IPS DF 4.7 (cell line): ENCODE measurements around the gene SLMAP.

Experiments used
- DNase-seq: peaks from one replicate; pipeline ENCODE4 v3.0.0-alpha.2; 2013; ENCODE audit warnings: low spot score; ENCODE audit errors: extremely low read depth

SLMAP gene

GRCh38 chr3:57961177-57961827 lies 205.2 kb downstream of the SLMAP start:
- no peak for DNase-seq

DNA sequence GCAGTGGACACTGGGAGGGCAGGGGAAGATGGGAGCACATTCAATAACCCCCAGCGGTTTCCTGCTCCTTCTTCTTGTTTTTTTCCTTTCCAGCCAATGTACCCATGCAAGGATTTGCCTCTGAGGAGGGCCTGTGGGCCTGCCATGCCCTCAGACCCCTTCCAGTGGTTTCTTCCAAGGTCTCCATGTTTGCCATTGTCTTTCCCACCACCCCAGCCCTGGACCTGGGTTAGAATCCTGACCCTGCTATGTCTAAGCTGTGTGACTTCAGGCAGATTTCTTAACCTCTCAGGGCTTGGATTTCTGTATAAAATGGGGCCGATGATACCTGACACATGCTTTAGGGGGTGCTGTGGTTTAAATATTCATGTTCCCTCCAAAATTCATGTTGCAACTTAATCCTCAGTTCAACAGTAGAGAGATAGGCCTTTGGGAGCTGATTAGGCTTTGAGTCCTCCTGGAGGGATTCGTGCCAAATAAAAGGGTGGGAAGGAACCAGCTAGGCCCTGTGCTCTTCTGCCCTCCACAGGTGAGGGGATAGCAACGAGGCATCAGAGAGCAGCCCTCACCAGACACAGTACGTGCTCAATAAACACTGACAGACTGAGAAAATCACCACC lies 205.8 kb downstream of the SLMAP start:
- no peak for DNase-seq

DNA sequence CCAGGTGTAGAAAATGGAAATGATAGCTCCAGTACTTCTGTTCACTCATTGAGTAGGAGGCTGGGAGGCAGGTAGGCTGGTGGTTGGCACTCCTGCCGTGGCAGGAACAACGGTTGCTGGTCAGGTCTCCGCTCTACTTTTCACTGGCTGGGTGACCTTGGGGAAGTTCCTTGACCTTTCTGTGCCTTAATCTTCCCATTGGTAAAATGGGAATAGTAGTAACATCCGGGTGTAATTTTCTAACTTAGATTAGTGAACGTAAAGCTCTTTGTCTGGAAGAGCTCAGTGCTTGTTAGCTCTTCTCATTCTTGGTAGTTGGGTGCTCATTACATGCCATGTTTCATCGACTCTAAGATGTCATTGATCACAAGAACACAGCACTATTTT lies 206.3 kb downstream of the SLMAP start:
- no peak for DNase-seq

- DNase-seq: no peak
These were observed 207.8 kb downstream of the SLMAP start for GRCh38 chr3:57963811-57964346.

- DNase-seq: no peak
These were observed 210.7 kb downstream of the SLMAP start for GRCh38 chr3:57966829-57967228.

- no peak for DNase-seq
These were observed 211.5 kb downstream of the SLMAP start for GRCh38 chr3:57967590-57967989.

GRCh38 chr3:57968501-57968900 lies 212.4 kb downstream of the SLMAP start:
- no peak for DNase-seq

DNA sequence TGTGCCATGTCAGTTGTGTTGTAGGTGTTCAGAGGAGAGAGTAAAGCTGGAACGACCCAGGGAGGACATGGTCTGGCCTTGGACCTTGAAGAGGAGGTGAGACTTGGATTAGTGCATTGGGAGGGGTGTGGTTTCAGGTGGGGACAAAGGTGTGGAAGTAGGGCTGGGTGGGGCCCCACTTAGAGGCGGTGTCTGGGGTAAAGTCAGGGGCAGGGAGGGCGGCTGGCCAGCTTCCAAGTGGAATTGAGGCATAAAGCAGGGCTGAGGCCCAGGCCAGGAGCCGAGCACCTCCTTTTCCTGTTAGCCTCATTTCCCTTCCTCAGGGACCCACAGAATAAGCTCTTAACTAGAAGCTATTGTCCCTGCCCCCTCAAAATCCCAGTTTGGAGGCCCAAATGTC lies 215.9 kb downstream of the SLMAP start:
- no peak for DNase-seq

- DNase-seq: no peak
These were observed 216.5 kb downstream of the SLMAP start for GRCh38 chr3:57972531-57973111.

GRCh38 chr3:57973715-57974477 lies 217.8 kb downstream of the SLMAP start:
- no peak for DNase-seq

DNA sequence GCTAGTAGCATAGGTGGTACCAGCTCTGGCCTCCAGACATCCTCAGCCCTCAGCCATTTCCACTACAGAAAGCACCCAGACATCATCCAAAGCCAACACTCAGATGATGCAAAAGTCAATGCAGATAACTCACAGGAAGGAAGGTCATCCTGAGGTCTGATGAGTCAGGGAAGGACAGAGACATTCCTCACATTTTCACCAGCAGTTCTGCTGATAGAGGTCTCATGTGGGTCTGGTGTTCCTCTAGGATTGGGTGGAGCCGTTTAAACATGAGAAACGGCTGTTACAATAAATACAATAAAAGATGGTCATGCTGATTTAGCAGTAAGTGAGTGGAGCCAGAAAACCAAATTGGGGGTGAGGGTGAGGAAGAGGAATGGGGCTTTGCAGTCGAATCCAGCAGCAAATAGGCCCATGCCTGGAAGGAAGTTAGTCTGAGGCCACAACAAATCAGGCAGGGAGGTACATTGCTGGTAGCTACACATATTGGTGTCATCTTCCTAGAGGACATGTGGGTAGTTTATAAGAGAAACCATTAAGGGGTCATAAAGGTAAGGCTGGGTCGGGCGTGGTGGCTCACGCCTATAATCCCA lies 218.8 kb downstream of the SLMAP start:
- DNase-seq: no peak

- DNase-seq: no peak
These were observed 221.7 kb downstream of the SLMAP start for GRCh38 chr3:57977818-57978235.

DNA sequence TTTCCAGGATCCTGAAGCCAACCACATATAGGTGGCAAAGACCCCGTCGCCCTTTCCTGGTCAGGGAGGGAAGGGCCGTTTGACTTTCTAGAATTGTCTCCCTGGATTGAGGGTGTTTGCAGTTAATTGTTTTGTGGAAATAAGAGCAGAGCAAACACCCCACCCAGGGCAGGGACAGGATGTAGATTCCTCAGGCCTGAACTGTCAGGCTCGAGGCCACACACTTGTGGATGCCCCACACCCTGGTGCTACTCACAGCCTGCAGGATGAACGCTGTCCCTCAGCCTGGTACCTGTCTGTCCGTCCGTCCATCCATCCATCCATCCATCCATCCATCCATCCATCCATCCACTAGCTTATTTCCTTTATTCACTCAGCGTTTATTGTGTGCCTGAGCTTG lies 222.2 kb downstream of the SLMAP start:
- no peak for DNase-seq
